Dermis blood vessel endothelial cell (primary cell): ENCODE results near the gene FXYD2. TPM values are rescaled to one million over a fixed set of nuclear protein-coding genes. Genes with fewer than 3 reads are reported as not detected.
"Not testable (repeated sequence)": the region's sequence is repeated elsewhere in the genome, so short reads cannot be mapped to it uniquely, and the experiment has no call there.

Source experiments
- DNase-seq: peaks from one replicate; pipeline ENCODE4 v3.0.0; 2010
- total RNA-seq: library from RNA; depleted of rRNA; stranded (reverse); fragments of >200 nt; gene quantifications from 2 replicates; pipeline ENCODE4 v1.2.3, GENCODE V29; 2014

FXYD2 gene
- 0.74 and 4.6 TPM in 2 replicates for total RNA-seq

DNA sequence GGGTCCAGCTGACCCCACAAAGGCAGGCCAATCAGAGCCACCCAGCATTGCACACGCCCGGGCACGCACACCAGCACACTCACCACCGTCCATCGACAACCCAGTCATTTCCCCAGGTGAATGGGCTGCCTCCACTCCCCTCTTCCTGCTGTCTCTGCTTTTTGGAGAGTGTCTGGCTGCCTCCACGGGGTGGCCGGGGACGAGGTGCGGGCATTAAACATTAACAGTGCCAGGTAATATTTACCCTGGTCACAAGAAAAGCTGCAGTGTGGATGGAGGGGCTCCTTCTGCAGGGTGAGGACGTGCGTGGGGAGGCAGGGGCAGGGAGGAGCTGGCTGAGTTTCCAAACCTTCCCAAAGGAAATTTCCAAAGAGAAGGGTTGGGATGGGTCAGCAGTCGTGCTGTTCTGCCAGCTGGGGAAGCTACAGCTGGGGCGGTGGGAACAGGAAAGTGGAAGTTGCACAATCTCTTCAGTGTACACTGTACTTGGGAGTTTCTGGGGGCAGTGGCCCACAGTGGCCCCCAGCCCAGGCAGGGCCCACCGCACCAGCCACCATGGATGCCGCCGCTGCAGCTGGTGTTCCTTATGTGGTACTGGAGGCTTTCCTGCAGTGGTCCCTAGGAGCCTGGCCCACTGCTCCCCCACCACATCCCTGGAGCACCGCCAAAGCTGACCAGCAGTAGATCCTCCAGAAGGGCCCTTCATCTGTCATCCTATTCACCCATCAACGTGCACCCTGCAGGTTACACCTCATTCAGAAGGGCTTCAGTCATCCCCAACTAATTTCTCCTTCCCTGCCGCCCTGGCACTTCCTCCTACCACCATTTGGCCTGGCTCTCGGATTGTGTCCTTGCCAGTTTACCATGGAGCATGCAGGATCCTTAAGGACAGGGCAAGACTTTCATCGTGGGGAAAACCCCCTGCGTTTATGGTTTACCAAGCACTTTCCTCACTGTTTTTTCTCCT is at the start of gene FXYD2:
FXYD2 (minus strand) TSS at position 174 of the 967 bp plus-strand sequence; CDS start at position 108, 66 bp downstream.
- DNase-seq: peak; percentile 24

DNA sequence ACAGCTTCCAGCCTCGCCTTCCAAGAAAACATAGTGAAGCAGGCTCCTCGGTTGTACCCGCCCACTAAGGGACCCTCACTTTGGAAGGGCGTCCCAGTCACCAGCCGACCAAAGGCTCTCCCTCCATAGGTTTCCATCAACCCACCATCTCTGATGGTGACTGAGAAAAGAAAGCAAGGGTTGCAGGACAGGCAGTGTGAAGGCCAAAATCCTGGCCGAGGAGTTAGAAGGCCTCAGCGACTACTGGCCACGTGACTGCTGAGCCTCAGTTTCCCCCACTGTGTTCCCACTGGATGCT is 49.2 kb upstream of the FXYD2 start:
- no peak for DNase-seq

DNA sequence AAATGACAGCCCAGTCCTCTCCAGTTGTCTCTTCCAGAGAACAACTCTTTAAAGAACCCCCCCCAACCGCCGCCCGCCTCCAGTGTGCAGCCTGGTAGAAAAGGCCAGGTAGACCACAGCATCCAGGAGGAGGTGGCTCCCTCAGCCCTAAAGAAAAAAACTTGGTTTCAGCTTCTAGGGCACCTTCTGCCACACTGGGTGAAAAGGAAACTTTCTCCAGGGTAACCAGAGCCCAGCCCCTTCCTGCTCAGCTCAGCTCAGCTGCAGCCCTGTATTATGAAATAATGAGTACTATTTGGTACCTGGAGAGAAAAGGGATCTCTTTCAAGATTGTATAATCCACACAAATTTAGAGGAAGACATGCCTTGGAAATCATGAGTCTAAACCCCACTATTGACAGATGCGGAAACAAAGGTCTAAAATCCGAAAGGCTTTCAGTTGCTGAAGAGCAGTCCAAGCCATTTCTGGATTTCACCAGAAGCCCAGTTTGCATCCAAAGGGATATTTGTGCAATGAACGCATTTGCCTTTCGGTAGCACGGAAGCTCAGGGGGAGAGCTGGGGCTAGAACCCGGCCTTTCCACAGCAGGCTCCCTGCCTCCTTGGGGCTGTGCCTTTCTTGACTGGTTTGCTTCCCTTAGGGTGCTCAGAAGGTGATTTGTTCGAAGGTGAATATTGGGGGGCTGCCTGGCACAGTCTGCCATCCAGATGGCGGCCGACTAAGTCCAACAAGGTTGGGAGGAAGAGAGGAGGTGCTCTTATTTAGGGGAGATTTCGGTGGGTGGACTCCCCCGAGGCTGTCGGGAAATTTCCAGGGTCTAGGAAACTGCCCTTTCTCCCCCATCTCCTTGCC is 48.7 kb upstream of the FXYD2 start:
- DNase-seq: no peak

DNA sequence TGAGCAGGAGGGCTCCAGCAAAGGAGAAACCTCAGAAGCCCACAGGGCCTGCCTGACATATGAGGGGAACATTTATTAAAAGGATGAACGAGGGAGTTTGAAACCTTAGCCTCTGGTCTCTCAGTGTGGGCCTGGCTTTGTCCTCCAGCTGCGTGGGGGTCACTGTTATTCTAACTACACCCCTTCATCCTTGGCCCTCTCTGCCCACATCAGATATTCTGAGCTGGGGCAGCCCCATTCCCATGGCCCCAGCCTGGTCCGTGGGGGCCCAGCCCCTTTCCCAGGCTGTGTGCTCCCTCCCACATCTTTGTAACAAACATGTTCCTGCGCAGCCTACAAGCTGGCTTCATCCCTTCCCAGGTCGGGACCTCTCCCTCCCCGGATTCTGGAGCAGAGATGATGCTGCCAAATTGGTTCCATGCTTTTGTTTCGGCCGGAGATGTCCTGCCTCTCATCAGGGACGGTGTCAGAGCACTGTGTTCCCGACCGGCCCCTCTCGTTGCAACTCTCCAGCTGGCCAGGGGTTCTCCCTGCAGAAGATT is 47.9 kb upstream of the FXYD2 start:
- DNase-seq: no peak

DNA sequence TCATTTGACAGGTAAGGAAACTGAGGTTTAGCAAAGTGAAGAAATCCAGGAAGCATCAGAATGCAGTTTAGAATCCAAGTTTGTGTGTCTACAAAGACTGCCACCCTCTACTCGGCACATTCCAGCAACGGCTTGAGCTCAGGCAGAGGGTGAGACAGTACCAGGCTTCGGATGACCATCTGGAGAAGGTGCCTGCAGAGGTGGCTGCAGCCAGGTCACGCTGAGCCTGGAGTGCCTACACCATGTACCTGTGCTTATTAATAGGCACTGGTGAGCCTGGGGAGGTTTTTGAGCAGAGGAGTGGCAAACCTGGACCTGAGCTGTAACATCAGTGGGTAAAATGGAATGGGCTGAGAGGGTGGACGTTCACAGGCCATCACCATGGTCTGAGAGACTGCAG is 47.2 kb upstream of the FXYD2 start:
- DNase-seq: no peak

DNA sequence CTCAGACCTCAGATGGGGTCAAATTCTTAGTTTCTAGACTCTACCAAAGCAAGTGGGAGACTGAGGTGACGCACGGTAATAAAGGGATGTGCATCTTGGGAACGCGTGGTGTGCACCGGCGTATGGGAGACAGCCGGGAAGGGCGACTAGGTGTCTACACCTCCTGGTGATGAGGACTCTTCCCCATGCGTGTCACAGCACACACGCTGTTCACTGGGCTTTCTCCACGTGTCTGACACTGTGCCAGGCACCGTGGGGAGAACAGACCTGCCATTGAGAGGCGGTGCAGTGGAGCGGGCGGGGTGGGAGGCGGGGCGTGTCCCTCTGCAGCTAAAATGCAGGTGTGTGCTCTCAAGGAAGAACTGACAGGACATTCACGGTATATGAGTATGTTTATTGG is 46.6 kb upstream of the FXYD2 start:
- no peak for DNase-seq

DNA sequence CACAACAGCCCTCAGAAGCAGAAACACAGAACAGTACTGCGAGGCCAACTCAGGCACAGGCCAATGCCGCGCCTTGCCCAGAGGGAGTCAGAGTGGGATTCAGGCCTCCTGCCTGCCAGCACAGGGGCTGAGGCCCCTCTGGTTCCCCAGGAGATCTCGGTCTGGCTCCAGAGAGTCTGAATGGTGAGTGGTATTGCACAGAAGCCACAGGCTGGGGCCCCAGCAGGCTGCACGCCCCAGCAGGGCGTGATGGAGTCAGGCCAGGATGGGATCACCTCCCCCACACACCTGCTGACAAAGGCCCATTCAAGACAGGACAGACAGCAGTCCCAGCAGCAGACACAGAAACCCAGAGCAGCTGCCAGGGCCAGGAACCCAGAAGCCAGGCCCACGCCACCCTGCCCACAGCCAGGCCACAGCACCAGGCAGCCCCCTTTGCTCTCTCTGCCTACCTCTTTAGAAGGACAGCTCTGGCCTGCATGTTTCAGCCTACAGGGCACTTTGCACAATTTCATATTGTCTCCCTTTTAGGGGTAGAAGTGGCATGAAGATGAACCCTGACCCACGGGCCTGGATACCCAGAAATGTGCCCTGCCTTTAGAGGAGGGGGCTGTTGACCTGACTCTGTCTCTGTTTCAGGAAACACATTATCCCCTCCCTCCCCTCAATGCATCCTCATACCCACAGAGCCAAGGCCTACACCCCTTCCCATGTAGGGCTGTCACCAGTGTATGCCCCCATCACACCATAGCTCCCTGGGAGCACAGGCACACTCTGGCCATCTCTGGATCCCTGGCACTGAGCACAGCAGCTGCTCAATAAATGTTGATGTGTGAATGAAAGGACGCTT is 45.8 kb upstream of the FXYD2 start:
- DNase-seq: no peak

DNA sequence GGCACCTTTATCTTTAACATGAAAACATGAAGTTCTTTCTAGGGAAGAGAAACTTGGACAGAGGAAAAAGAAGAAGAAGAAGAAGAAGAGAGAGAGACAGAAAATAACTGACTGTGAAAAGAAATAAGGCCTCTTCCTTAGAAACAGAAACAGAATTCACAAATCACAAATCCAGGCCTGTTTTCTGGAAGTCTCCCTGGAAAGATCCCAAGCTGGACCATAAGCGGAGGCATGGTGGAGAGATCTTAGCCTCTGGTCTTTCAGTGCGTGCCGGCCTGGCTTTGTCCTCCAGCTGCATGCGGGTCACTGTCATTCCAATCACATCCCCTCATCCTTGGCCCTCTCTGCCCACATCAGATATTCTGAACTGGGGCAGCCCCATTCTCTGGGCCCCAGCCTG is 45.1 kb upstream of the FXYD2 start:
- no peak for DNase-seq

DNA sequence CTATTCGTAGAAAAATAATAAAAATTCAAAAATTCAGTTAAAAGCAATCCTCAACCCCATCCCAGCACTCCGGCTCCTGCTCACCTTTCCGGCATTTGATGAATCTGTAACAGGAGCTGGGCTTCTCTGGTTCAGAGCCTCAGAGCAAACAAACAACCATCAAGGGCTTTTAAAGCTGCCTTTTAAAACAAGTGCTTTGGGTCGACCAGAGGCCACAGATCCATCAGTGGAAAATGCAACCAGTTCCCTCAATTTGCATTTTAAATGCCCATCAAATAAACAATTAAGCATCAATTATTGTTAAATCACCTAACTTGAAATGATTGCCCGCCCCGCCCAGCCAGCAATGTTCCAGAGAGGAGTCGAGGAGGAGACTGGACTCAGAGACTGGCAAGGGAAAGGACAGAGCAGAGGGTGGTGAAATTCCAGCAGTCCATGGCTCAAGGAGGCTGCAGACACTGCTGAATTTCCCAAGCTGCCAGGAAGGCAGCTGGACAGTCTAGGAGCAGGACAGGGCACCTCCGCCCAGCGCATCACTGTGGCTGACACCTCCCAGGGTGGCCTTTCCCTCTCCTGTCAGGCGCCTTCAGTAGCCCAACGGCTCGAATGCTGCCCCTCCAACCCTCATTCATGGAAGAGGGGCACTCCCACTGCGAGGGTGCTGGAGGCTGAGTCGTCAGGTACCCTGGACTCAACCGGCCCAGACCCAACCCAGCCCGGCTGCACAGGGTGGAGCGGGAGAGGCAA is 44.4 kb upstream of the FXYD2 start:
- DNase-seq: no peak

DNA sequence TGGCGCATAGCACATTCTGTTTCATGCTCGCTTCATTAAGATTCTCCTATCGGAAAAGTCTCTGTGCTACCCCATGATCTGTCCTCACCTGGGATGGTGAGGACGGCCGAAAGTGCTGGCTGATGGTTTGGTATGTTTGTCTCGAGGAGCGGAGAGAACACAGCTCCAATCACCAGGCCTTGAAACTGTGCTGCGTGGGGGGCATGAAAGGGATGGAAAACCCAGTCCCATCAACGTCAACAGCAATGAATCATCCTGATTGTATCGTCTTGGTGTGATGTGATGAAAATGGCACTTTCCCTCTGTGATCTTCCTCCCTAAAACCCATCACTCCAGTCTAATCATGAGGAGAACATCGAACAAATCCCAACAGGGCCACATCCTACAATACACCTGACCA is 43.5 kb upstream of the FXYD2 start:
- no peak for DNase-seq

DNA sequence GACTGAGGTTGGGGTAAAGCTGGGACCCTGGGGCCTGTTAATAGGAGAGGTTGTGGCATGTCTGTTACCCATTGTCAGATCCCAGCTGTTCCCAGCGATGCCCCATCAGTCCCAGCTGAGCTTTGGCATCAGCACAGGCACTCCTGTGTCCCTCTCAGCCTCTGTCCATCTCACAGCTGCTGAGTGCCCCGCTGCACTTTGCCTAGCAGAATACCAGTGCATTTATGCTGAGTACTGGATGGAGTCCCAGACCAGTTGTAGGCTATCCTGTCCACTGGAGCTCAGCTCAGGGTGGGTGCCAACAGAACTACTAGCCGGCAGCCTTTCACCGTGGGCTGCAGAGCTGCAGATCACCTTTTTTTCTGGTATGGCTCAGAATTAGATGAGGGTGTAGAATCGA is 42.0 kb upstream of the FXYD2 start:
- DNase-seq: no peak

DNA sequence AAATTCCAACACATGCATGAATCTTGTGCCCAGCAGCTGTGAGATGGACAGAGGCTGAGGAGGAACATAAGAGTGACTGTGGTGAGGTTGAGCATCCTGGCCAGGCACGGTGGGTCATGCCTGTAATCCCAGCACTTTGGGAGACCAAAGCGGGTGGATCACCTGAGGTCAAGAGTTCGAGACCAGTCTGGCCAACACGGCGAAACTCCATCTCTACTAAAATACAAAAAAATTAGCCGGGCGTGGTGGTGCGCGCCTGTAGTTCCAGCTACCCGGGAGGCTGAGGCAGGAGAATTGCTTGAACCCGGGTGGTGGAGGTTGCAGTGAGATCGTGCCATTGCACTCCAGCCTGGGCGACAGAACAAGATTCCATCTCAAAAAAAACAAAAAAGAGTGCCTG is 41.0 kb upstream of the FXYD2 start:
- DNase-seq: not testable (repeated sequence)

DNA sequence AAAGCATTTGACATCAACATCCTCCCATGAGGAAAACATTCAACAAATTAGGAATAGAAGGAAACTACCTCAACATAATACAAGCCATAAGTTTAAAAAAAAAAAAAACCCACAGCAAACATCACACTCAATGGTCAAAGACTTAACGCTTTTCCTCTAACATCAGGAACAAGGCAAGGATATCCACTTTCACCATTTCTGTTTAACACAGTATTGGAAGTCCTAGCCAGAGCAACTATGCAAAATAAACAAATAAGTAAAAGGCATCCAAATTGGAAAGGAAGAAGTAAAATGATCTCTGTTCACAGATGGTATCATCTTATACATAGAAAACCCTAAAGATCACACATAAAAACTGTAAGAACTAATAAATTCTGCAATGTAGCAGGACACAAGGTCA is 38.8 kb upstream of the FXYD2 start:
- no peak for DNase-seq

DNA sequence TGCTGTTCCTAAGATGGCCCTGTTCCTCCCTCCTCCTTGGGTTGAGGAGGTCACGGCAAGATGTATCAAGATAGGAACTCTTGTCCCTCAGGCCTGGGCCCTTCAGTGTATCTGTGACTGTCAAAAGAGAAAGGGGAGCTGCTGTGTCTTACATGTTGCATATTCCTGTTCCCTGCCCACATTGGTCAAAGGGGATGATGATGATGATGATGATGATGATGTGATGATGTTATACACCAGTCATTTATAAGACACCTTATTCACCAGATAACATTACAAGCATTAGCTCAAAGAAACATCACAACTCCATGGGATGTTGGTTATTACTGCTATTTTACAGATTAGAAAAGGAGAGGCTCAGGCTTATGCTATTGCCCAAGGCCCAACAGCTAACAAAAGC is 38.2 kb upstream of the FXYD2 start:
- DNase-seq: no peak

DNA sequence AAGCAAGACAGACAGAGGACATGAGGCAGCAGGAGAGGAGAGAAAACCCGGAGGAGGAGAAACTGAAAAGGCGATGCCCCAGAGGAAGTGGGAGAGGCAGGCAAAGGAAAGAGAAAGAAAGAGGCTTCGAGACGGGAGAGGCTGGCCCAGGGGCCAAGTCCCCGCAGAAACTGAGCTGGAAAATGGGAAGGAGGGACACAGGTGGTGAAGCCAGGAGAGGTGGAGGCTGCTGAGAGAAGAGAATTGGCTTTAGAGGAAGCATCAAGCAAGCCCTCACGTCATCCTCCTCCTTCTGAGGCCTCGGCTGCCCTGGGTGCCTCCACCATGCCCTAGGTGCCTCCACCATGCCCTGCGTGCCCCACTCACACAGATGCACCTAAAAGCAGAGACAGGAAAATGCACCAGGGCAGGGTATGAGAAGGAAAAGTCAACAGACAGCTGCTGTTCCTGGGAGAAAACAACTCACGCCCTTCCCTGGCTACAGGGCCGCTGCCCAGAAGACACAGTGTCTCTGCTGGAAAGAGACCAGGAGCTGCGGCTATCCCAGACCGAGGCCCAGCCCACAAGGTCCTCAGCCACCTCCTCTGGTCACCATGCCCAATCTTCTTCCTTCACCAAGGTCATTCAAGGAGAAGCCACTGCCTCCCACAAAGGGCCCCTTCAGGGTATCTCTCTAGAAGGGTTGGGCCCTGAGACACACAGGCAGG is 37.6 kb upstream of the FXYD2 start:
- DNase-seq: no peak

DNA sequence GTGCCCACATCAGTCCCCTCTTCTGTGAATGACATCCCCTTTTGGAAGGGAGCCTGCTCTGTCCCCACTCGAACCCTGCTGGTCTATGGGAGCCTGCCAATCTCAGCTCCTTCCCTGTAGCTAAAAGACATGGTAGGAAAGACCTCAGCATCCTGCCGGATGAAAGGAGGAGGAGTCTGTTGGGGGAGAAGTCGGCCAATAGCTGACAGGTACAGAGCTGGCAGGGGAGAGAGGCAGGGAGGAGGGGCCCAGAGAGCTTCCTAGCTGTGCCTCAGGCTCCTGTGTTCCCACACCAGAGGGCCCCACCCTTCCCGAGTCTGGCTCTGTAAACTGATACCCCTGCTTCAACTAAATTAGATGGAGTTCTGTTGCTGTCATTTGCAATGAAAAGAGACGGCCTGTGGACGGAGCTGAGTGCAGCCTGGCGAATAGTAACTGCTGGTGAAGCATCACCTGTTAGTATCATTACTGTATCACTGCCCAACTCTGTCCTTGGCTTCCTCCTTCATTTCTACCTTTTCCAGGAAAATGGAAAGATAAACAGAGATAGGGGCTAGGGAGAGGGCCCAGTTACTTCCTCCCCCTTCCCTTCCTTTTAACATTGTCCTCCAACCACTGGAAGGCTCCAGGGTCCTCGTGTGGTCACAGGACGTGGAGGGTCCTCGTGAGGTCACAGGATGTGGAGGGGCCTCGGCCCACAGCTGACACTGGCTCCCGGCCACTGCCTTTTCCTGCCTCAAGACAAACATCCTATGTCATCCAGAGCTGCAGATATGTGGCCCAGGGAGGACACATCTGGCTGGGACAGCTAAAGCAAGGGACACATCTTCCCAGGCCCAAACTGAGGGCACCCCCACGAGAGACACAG is 36.8 kb upstream of the FXYD2 start:
- no peak for DNase-seq

DNA sequence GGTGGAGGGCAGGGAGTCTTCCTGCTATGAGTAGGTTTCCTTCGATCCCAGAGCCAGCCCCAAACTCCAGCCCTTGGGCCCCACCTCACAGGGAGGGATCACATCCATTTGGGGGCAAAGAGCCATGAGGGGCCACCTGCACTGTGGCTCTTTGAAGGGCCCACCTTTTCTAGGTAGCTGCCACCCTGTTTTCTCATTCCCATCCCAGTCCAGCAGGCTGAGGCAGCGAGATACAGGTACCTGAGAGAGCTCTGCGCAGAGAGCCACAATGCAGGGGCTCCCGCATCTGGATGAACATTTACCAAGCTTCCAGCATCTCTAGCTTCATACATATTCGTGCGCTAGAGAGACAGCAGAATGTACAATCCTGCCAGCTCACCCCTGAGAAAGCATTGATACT is 35.6 kb upstream of the FXYD2 start:
- DNase-seq: no peak

DNA sequence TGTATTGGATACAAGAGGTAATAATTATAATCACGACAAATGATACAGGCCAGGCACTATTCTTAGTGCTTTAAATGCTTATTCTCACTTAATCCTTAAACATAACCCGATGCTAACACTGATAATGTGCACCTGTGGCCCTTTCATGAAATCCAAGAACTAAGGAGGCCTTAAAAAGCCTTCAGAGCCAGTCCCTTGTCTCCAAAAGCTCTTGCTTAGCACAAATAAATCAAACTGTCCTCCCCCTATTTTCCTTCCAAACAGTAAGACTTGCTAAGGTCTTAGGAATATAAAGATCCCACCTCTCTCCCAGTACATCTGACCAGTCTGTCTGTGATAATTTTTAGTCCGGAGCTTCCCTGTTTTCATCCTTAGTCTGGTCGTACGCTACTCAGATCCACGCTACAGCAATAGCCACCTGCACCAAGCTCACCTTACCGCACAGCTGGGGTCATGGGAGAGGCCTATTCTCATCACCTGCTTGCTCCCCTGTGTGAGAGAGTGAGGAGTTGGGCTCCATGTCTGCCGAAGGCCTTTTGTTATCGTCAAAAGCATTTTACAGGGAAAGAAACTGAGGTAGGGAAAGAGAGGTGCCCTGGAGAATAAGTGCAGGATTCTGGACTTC is 35.1 kb upstream of the FXYD2 start:
- no peak for DNase-seq

DNA sequence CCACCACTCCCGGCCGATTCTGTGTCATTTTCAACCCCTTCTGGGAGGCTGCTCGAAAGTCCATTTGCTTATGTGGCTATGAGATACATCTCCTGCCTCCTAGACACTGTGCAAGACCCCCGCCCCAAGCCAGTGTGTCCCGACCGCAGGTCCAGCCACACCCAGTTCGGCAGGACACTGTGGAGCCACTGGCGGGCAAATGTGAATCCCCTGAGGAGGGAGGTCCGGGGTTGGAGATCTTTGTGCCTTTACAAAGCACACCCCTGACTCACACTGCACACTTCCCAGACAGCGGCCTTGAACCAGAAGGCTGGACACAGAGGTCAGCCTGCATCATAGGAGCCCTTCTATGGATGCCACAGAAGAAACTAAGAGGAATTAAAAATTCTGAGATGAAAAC is 34.5 kb upstream of the FXYD2 start:
- no peak for DNase-seq
